NCI-H748 (cell line): ENCODE data around the gene KLHL5.
"Not testable (repeated sequence)": the region's sequence is repeated elsewhere in the genome, so short reads cannot be mapped to it uniquely, and the experiment has no call there.

Source experiments
- DNase-seq: peaks from one replicate; lab custom pipeline; 2025; ENCODE audit not compliant: unreplicated experiment; lab: John Stamatoyannopoulos, UW

The KLHL5 gene

DNA sequence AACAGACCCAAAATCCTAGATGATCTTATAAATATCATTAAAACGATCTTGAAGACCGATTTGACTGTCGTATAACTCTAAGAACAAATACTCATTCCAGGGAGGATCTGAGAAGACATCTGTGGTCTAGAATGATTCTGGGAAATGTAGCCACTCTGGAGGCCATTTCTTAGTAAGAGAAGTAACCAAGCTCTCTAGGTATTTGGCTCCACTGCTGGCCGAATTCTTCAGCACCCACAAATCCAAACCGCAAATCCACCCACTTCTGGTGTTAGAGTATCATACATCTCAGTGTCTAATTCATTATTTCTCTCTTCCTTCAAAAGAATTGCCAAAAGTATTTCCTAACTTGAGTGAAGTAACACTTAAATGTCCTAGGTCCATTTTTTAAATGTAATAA is 23.9 kb downstream of the KLHL5 start:
- DNase-seq, result no peak

DNA sequence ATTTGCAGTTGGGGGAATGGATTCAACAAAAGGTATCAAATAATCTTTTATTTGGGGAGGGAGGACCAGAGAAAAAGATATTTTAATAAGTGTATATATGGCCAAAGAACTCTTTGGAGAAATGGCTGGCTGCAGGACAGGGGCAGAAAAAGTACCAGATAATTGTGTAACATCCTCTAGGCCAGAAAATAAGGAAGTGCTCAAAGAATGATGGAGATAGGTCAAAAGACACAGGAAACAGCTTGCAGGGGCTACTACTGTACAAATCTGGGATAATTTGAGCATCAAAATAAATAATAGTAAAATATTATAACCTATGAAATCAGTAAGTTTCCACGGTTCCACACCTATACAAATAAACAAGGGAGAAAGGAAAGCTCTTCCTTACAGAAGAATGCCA is 34.8 kb downstream of the KLHL5 start:
- DNase-seq, result no peak

GRCh38 chr4:39097290-39097689 is 35.3 kb downstream of the KLHL5 start:
- no peak for DNase-seq

DNA sequence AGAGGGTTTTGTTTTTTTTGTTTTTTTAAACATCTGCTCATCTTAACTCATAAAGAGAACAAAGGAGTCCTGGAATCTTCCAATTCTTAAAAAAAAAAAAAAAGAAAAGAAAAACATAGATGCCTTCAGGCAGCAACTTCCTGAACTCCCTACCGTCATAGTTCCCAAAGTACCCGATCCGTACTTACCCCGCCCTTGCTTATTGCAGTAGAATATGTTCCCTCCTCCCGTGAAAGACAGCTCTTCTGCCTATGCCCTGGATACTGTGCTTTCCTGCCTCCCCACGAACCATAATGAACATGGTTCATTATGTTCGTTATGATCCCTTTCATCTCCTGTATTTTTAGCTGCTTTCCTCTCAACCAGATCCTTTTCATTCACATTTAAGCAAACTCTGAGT is 40.3 kb downstream of the KLHL5 start:
- DNase-seq, result no peak

GRCh38 chr4:39103291-39103690 is 41.3 kb downstream of the KLHL5 start:
- DNase-seq, result no peak

- no peak for DNase-seq
Observed at GRCh38 chr4:39104255-39104654, 42.2 kb downstream of the KLHL5 start.

- DNase-seq, result no peak
Observed at GRCh38 chr4:39106011-39106410, 44.0 kb downstream of the KLHL5 start.

GRCh38 chr4:39114436-39114835 is 52.4 kb downstream of the KLHL5 start:
- DNase-seq, result no peak

DNA sequence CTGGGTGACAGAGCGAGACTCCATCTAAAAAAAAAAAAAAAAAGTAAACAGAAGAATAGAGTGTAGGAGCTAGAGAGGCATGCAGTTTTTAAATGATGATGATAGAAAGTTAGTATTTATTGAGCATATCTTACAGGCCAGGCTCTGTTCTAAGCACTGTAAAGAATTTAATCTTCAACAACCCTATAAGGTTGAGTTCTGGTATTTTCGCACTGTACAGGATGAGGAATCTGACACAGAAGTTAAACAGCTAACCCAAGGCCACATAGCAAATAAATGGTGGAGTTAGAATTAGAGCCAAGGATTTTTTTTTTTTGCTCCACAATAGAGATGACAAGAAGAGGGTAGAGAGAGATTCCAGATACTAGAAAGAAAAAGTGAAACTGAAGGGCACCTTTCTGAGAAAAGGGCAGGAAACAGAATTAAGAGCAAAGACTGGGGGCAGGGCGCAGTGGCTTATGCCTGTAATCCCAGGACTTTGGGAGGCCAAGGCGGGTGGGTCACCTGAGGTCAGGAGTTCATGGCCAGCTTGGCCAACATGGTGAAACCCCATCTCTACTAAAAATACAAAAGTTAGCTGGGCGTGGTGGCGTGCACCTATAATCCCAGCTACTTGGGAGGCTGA is 56.1 kb downstream of the KLHL5 start:
- no peak for DNase-seq

DNA sequence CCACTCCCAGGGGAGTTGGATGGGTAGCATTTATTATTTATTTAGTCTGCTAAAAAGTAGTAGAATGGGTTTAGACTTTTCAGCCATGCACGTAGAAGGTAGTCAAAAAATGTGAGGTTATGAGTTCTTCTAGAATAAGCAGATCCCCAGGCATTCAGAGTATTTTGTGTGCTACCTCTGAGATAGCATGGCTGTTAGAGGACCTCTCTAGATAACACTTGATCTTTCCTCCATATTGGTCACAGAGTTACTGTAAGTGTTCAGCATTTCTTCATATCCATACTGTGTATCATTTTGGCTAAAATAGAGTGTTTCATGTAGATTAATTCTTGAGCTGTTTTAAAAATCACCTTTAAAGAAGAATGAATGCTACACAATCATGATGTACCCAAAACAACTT is 58.4 kb downstream of the KLHL5 start:
- no peak for DNase-seq

DNA sequence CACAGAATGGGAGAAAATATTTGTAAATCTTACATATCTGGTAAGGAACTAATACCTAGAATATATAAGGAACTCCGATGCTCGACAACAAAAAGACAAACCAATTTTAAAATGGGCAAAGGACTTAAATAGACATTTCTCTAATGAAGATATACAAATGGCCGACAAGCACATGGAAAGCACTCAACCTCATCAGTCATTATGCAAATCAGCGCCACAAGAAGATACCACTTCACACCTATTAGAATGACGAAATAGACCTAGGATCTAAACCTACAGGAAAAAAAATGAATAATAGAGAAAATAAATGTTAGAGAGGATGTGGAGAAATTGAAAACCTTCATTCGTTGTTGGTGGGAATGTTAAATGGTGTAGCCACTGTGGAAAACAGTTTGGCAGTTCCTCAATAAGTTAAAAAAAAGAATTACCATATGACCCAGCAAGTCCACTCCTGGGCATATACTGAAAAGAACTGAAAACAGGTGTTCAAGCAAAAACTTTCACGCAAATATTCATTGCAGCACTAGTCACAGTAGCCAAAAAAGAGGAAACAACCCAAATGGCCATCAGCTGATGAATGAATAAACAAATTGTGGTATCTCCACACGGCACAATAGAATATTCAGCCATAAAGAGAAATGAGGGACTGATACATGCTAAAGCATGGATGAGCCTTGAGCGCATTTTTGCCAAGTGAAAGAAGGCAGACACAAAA is 63.0 kb downstream of the KLHL5 start:
- DNase-seq, result no peak

- no peak for DNase-seq
Observed at GRCh38 chr4:39125600-39125985, 63.6 kb downstream of the KLHL5 start.

GRCh38 chr4:39126256-39127095 is 64.4 kb downstream of the KLHL5 start:
- DNase-seq, result no peak

GRCh38 chr4:39133623-39134022 is 71.6 kb downstream of the KLHL5 start:
- no peak for DNase-seq

GRCh38 chr4:39134683-39135306 is 72.8 kb downstream of the KLHL5 start:
- peak; percentile 72 for DNase-seq

DNA sequence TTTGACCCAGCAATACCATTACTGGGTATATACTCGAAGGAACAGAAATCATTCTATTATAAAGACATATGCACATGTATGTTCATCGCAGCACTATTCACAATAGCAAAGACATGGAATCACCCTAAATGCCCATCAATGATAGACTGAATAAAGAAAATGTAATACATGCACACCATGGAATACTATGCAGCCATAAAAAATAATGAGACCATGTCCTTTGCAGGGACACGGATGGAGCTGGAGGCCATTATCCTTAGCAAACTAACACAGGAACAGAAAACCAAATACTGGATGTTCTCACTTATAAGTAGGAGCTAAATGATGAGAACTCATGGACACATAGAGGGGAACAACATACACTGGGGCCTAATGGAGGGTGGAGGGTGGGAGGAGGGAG is 76.2 kb downstream of the KLHL5 start:
- DNase-seq, result not testable (repeated sequence)

- DNase-seq, result no peak
Observed at GRCh38 chr4:39146211-39146610, 84.2 kb downstream of the KLHL5 start.

GRCh38 chr4:39154009-39154408 is 92.0 kb downstream of the KLHL5 start:
- no peak for DNase-seq

DNA sequence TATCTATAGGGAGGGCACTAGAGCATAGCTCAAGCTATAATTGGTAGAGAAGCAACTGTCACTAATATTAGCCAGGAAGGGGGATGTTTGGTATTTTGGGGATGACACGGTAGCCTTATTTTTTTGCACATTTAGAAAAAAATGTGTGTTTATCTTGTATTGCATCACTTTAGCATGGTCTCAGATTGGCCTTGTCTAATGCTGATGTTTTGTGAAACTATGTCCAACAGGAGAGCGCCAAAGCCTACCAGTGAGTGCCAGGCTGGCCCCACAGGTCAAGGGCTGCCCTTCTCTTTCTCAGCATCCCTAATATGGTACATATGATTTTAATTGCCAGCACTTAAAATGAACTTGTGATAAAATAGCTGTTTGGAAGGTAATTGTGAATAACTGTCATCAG is 95.5 kb downstream of the KLHL5 start:
- no peak for DNase-seq

- no peak for DNase-seq
Observed at GRCh38 chr4:39166177-39166576, 104.1 kb downstream of the KLHL5 start.

DNA sequence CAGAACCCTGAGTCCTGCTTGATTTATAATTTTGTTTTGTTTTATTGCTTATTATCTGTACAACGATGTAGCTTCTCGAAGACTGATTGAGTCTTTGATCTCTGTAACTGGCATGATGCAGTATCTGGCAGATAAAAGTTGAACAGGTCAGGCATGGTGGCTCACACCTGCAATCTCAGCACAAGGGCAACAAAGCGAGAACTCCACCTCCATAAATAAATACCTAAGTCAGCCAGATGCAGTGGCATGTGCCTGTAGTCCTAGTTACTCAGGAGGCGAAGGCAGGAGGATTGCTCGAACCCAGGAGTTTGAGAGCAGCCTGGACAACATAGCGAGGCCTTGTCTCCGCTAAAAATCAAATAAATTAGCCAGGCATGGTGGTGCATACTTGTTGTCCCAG is 104.6 kb downstream of the KLHL5 start:
- no peak for DNase-seq

DNA sequence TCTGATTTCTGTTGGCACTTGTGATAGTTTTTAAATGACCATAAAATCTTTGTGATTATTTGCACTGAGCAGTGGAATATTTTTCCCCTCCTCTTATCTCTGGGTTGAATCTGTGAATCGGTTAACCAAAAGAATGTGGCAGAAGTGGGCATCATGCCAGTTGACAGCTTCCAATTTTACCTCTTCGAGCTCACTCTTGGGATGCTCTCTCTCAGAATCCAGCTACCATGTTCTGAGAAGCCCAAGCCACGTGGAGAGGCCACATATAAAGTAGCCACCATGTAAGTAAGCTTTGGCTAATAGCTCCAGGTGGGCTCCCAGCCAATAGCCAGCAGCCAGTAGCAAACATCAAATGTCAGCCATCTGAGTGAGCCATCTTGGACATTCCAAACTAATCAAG is 107.4 kb downstream of the KLHL5 start:
- DNase-seq, result no peak
